GM23338 (cell line): Measurements from ENCODE around the gene CXCL1. TPM values are rescaled to one million over a fixed set of nuclear protein-coding genes. Genes with fewer than 3 reads are reported as not detected.

Source experiments
- ATAC-seq: fragments of 200-7000 bp; cut with Tn5 transposase; 3 replicates; pipeline ENCODE4 v1.9.1; 2020
- DNase-seq: peaks from one replicate; pipeline ENCODE4 v3.0.0-alpha.2; 2015; ENCODE audit warnings: low spot score
- H2AFZ ChIP-seq: fragments of 200-600 bp; sonication (generic); 2 replicates; pipeline ENCODE4 v1.8.0; 2016; ENCODE audit warnings: antibody characterized with exemption, mild to moderate bottlenecking, moderate library complexity
- H3F3A ChIP-seq: fragments of 200-600 bp; sonication (generic); replicated peaks from 2 replicates; pipeline ENCODE4 v1.8.0; 2017; ENCODE audit warnings: antibody characterized with exemption, mixed run types, low read depth
- H3K27ac ChIP-seq: fragments of 200-600 bp; sonication (generic); 2 replicates; pipeline ENCODE4 v1.6.1; 2016; ENCODE audit warnings: low read depth
- H3K27me3 ChIP-seq: fragments of 200-600 bp; sonication (generic); 2 replicates; pipeline ENCODE4 v1.8.0; 2016; ENCODE audit warnings: mild to moderate bottlenecking, mixed run types, moderate library complexity; ENCODE audit not compliant: insufficient read depth
- H3K36me3 ChIP-seq: fragments of 200-600 bp; sonication (generic); 2 replicates; pipeline ENCODE4 v1.8.0; 2016; ENCODE audit warnings: mild to moderate bottlenecking; ENCODE audit not compliant: insufficient read depth
- H3K4me1 ChIP-seq: fragments of 200-600 bp; sonication (generic); 2 replicates; pipeline ENCODE4 v1.8.0; 2016; ENCODE audit warnings: mild to moderate bottlenecking, moderate library complexity; ENCODE audit not compliant: insufficient read depth
- H3K4me2 ChIP-seq: fragments of 200-600 bp; sonication (generic); 2 replicates; pipeline ENCODE4 v1.7.1; 2017; ENCODE audit warnings: mixed run types
- H3K4me3 ChIP-seq: fragments of 200-600 bp; sonication (generic); 2 replicates; pipeline ENCODE4 v1.6.1; 2016; ENCODE audit warnings: mixed run types
- H3K79me2 ChIP-seq: fragments of 200-600 bp; sonication (generic); replicated peaks from 2 replicates; pipeline ENCODE4 v1.8.0; 2017; ENCODE audit warnings: mild to moderate bottlenecking; ENCODE audit not compliant: insufficient read depth
- H3K9me2 ChIP-seq: fragments of 200-600 bp; sonication (generic); 2 replicates; pipeline ENCODE4 v1.8.0; 2017; ENCODE audit not compliant: insufficient read depth
- H4K20me1 ChIP-seq: fragments of 200-600 bp; sonication (generic); replicated peaks from 2 replicates; pipeline ENCODE4 v1.8.0; 2017; ENCODE audit warnings: mild to moderate bottlenecking; ENCODE audit not compliant: insufficient read depth
- H3K27ac Mint-ChIP-seq: 2 replicates; pipeline ENCODE4 v1.8.0; 2020; ENCODE audit warnings: inconsistent platforms, mild to moderate bottlenecking, moderate library complexity, mixed read lengths
- H3K27me3 Mint-ChIP-seq: 3 replicates; pipeline ENCODE4 v1.8.0; 2022; ENCODE audit warnings: low read depth, mild to moderate bottlenecking, moderate library complexity, mixed read lengths, inconsistent platforms; ENCODE audit not compliant: insufficient read depth, poor library complexity
- H3K36me3 Mint-ChIP-seq: 3 replicates; pipeline ENCODE4 v1.8.0; 2021; ENCODE audit warnings: low read depth, mild to moderate bottlenecking, inconsistent platforms, moderate library complexity, mixed read lengths
- H3K4me1 Mint-ChIP-seq: 3 replicates; pipeline ENCODE4 v1.8.0; 2020; ENCODE audit warnings: mild to moderate bottlenecking, inconsistent platforms, mixed read lengths
- H3K4me3 Mint-ChIP-seq: 3 replicates; pipeline ENCODE4 v1.8.0; 2021; ENCODE audit warnings: moderate library complexity, mild to moderate bottlenecking, inconsistent platforms, mixed read lengths
- H3K9me3 Mint-ChIP-seq: 3 replicates; pipeline ENCODE4 v1.8.0; 2020; ENCODE audit warnings: moderate library complexity, mild to moderate bottlenecking, inconsistent platforms, mixed read lengths
- CREB1 ChIP-seq: fragments of 250-450 bp; sonication (Bioruptor Pico); IDR thresholded peaks from 2 replicates; pipeline ENCODE4 v1.5.0; 2020; ENCODE audit warnings: low read depth, mild to moderate bottlenecking, moderate library complexity
- EZH2 ChIP-seq: fragments of 200-600 bp; sonication (generic); IDR thresholded peaks from one replicate; pipeline ENCODE4 v1.8.0; 2017; ENCODE audit warnings: antibody characterized with exemption, mild to moderate bottlenecking, low read depth; ENCODE audit not compliant: unreplicated experiment
- EZH2phosphoT487 ChIP-seq: fragments of 200-600 bp; sonication (generic); IDR thresholded peaks from one replicate; pipeline ENCODE4 v1.8.1; 2018; ENCODE audit warnings: antibody characterized with exemption; ENCODE audit not compliant: unreplicated experiment
- JUNB ChIP-seq: IDR thresholded peaks from one replicate; pipeline ENCODE4 v1.6.1; 2016; ENCODE audit warnings: antibody characterized with exemption; ENCODE audit not compliant: unreplicated experiment
- POLR2AphosphoS5 ChIP-seq: IDR thresholded peaks from 2 replicates; pipeline ENCODE4 v1.6.1; 2016; ENCODE audit warnings: antibody characterized with exemption, low read depth
- STAT1 ChIP-seq: IDR thresholded peaks from one replicate; pipeline ENCODE4 v1.6.1; 2016; ENCODE audit warnings: antibody characterized with exemption; ENCODE audit not compliant: unreplicated experiment
- ZNF114 ChIP-seq: fragments of 250-450 bp; sonication (Bioruptor Pico); IDR thresholded peaks from 2 replicates; pipeline ENCODE4 v1.5.0; 2020; ENCODE audit warnings: mild to moderate bottlenecking, moderate library complexity
- ZNF331 ChIP-seq: fragments of 250-450 bp; sonication (Bioruptor Pico); IDR thresholded peaks from 2 replicates; pipeline ENCODE4 v1.5.0; 2020; ENCODE audit warnings: low read depth, mild to moderate bottlenecking, moderate library complexity
- polyA plus RNA-seq: library from polyadenylated mRNA; unstranded; fragments of >200 nt; fragmentation: Nextera tagmentation; extraction: Ambion mirVana; gene quantifications from 2 replicates; pipeline ENCODE4 v1.2.1, GENCODE V29; 2016
- total RNA-seq: library from RNA; depleted of rRNA; stranded (reverse); fragments of >200 nt; shearing (Covaris generic); gene quantifications from 2 replicates; pipeline ENCODE4 v1.2.3, GENCODE V29; 2014
- TF ChIP-seq, protein P1 (sequence below): fragments of 250-450 bp; sonication (Bioruptor Pico); IDR thresholded peaks from 2 replicates; pipeline ENCODE4 v1.5.0; 2020; ENCODE audit warnings: mild to moderate bottlenecking, moderate library complexity
- TF ChIP-seq, protein P2 (sequence below): IDR thresholded peaks from 2 replicates; pipeline ENCODE4 v1.6.1; 2016; ENCODE audit warnings: antibody characterized with exemption

Gene CXCL1
- total and polyA plus RNA-seq, 2 experiments from 2014 or later, result 1.6 to 2.5 TPM

DNA sequence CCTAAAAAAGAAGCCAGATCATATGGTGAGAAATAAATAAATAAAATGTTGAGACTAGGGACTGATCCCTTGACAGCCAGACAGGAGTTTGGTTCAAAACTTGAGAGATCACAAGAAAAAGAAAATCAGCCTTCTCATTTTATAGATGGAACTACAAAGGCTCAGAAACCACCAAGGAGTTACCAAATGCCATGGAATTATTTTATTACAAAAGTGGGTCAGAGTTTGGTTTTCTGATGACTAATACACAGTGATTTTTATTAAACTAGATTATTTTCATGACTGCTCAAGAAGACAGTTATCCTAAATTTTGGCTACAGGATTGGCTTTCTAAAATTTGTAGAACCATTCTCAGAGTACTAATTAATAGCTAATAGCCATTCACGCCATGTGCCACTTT lies 6.2 kb downstream of the CXCL1 start:
- H4K20me1 ChIP-seq, result no peaks in the 10 kb centered on the region
- Mint-ChIP-seq H3K36me3 (no peaks in the 10 kb centered on the region), H3K27me3 (no peaks in the 10 kb centered on the region), H3K4me1 (0 out of 3 replicates have a peak, but pooled peaks cover 3% of the 10 kb centered on the region), H3K4me3 (no peak overlapping the region), H3K9me3 (no peaks in the 10 kb centered on the region), H3K27ac (no peak overlapping the region)
- H3K27me3 ChIP-seq, result peaks cover 3% of the 10 kb centered on the region; the same call in 1 of the 2 replicates
- no peak overlapping the region for H2AFZ ChIP-seq
- H3K4me2 ChIP-seq, result no peak overlapping the region
- no peak overlapping the region for H3K27ac ChIP-seq
- H3F3A ChIP-seq, result no peaks in the 10 kb centered on the region
- no peaks in the 10 kb centered on the region for H3K79me2 ChIP-seq
- H3K4me3 ChIP-seq, result no peak overlapping the region
- no peak for ATAC-seq
- TF ChIP-seq, protein P1, sequence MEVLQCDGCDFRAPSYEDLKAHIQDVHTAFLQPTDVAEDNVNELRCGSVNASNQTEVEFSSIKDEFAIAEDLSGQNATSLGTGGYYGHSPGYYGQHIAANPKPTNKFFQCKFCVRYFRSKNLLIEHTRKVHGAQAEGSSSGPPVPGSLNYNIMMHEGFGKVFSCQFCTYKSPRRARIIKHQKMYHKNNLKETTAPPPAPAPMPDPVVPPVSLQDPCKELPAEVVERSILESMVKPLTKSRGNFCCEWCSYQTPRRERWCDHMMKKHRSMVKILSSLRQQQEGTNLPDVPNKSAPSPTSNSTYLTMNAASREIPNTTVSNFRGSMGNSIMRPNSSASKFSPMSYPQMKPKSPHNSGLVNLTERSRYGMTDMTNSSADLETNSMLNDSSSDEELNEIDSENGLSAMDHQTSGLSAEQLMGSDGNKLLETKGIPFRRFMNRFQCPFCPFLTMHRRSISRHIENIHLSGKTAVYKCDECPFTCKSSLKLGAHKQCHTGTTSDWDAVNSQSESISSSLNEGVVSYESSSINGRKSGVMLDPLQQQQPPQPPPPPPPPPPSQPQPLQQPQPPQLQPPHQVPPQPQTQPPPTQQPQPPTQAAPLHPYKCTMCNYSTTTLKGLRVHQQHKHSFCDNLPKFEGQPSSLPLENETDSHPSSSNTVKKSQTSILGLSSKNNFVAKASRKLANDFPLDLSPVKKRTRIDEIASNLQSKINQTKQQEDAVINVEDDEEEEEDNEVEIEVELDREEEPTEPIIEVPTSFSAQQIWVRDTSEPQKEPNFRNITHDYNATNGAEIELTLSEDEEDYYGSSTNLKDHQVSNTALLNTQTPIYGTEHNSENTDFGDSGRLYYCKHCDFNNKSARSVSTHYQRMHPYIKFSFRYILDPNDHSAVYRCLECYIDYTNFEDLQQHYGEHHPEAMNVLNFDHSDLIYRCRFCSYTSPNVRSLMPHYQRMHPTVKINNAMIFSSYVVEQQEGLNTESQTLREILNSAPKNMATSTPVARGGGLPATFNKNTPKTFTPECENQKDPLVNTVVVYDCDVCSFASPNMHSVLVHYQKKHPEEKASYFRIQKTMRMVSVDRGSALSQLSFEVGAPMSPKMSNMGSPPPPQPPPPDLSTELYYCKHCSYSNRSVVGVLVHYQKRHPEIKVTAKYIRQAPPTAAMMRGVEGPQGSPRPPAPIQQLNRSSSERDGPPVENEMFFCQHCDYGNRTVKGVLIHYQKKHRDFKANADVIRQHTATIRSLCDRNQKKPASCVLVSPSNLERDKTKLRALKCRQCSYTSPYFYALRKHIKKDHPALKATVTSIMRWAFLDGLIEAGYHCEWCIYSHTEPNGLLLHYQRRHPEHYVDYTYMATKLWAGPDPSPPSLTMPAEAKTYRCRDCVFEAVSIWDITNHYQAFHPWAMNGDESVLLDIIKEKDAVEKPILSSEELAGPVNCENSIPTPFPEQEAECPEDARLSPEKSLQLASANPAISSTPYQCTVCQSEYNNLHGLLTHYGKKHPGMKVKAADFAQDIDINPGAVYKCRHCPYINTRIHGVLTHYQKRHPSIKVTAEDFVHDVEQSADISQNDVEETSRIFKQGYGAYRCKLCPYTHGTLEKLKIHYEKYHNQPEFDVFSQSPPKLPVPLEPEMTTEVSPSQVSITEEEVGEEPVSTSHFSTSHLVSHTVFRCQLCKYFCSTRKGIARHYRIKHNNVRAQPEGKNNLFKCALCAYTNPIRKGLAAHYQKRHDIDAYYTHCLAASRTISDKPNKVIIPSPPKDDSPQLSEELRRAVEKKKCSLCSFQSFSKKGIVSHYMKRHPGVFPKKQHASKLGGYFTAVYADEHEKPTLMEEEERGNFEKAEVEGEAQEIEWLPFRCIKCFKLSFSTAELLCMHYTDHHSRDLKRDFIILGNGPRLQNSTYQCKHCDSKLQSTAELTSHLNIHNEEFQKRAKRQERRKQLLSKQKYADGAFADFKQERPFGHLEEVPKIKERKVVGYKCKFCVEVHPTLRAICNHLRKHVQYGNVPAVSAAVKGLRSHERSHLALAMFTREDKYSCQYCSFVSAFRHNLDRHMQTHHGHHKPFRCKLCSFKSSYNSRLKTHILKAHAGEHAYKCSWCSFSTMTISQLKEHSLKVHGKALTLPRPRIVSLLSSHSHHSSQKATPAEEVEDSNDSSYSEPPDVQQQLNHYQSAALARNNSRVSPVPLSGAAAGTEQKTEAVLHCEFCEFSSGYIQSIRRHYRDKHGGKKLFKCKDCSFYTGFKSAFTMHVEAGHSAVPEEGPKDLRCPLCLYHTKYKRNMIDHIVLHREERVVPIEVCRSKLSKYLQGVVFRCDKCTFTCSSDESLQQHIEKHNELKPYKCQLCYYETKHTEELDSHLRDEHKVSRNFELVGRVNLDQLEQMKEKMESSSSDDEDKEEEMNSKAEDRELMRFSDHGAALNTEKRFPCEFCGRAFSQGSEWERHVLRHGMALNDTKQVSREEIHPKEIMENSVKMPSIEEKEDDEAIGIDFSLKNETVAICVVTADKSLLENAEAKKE (CRISPR knock-in tag), result no peak
- TF ChIP-seq STAT1, result no peak
- TF ChIP-seq ZNF114, result no peak
- no peak for TF ChIP-seq EZH2phosphoT487
- TF ChIP-seq ZNF331, result no peak
- no peak for TF ChIP-seq JUNB
- no peak for TF ChIP-seq EZH2
- no peak for TF ChIP-seq CREB1 (CRISPR knock-in tag)
- TF ChIP-seq, protein P2, sequence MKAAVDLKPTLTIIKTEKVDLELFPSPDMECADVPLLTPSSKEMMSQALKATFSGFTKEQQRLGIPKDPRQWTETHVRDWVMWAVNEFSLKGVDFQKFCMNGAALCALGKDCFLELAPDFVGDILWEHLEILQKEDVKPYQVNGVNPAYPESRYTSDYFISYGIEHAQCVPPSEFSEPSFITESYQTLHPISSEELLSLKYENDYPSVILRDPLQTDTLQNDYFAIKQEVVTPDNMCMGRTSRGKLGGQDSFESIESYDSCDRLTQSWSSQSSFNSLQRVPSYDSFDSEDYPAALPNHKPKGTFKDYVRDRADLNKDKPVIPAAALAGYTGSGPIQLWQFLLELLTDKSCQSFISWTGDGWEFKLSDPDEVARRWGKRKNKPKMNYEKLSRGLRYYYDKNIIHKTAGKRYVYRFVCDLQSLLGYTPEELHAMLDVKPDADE, result no peak
- TF ChIP-seq POLR2AphosphoS5, result no peak
- H3K4me1 ChIP-seq, result peaks cover under 1% of the 10 kb centered on the region; the same call in 1 of the 2 replicates
- H3K36me3 ChIP-seq, result no peaks in the 10 kb centered on the region
- no peak for DNase-seq
- H3K9me2 ChIP-seq, result no peaks in the 10 kb centered on the region
